RPMI8226 (cell line): ENCODE data around the gene STX18.

Experiments
- DNase-seq: peaks from one replicate; pipeline ENCODE4 v3.0.0-alpha.2; 2015

The STX18 gene

GRCh38 chr4:4374388-4375098 lies 167.3 kb downstream of the STX18 start:
- no peak for DNase-seq
